ENCODE measurements around the gene ADK.
"Not testable (repeated sequence)": the region's sequence is repeated elsewhere in the genome, so short reads cannot be mapped to it uniquely, and the experiment has no call there.

Gene ADK

GRCh38 chr10:74300074-74300621, 149.1 kb downstream of the ADK start:
- DNase-seq (ENCODE audit: low read depth in 2 of 2) = not testable (repeated sequence)

DNA sequence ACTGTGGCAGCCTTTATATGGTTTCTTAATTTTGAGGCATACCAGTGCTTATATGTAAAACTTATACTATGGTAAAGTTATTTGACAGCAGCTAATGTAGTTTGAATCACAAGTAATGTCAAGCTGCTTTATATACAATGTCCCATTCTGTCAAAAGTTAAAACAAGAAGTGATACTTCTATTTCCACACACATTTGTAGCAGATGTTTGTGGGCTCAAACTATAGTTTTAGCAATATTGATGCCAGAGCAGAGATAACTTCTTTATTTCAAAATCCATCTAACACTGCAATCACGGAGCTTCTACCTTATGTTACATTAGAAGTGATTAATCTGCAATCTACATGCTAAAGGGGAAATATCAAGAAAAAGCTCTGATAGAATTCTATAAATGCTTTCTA, 149.6 kb downstream of the ADK start:
- no peak for DNase-seq (ENCODE audit: low read depth in 2 of 2)

- no peak for DNase-seq (ENCODE audit: low read depth in 2 of 2)
These were observed 154.7 kb downstream of the ADK start for GRCh38 chr10:74305730-74306129.

DNA sequence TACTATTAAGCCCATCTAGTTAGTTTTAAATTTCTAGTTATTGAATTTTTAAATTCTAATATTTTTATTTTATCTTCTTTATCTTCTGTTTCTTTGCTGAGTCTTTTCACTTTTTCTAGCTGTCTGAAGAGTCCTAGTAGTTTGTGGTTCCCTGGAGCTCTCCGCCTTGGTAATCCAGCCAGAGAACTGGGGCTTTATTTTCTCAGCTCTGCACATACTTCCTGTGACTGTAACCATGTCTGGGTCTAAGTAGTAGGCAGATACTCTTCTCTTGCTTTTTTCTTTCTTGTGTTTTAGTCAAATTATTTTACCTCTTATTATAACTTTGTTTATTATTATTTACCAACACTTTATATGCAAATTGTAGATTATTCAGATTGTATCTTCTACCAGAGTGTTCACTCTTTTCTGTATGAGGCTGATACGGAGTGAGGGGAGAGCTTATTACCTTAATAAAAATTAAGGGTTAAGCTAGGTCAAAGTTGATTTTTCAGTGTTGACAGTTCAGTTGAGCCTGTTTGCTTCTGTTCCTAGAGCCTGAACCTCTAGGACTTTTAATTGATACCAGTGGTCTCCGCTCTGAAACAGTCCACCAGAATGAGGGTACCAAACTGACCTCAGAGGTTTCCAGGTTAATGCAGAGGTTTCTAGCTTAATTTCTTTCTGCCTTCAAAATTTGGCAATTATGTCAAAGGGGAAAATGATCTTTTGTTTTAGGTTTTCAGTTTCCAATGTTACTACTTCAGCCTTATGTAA, 155.4 kb downstream of the ADK start:
- DNase-seq (ENCODE audit: low read depth in 2 of 2) = no peak

- DNase-seq (ENCODE audit: low read depth in 2 of 2) = no peak
These were observed 156.1 kb downstream of the ADK start for GRCh38 chr10:74307061-74307651.

GRCh38 chr10:74310652-74311257, 159.7 kb downstream of the ADK start:
- no peak for DNase-seq (ENCODE audit: low read depth in 2 of 2)

- DNase-seq (ENCODE audit: low read depth in 2 of 2) = no peak
These were observed 163.1 kb downstream of the ADK start for GRCh38 chr10:74314166-74314565.

DNA sequence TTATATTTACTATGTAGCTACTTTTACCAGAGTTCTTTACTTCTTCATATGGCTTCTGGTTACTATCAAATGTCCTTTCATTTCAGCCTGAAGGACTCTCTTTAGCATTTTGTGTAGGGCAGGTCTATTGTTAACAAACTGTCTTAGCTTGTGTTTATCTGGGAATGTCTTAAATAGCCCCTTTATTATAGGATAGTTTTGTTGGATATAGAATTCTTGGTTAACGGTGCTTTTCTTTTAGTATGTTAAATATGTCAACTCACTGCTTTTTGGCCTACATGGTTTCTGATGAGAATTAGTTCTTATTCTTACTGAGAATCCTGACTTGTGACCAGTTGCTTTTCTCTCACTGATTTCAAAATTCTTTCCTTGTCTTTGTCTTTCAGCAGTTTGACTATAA, 169.0 kb downstream of the ADK start:
- no peak for DNase-seq (ENCODE audit: low read depth in 2 of 2)

DNA sequence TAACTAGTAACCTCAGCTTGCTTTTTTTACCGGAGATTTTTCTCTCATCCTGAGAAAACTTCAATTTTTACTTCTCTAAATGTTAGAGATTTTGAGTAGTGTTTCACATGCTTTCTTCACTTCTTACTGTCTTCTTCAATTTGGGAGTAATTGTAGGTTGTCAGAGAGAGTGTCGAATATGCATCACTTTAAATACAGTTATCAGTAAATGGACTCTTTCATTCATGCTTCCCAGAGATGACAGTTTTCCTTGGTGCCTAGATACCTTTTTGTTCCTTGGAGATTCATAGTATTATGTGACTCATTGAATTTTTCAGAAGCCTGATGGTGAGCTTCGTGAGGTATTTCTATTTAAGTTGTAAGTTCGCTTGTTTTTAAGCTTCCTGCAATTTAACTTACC, 169.7 kb downstream of the ADK start:
- DNase-seq (ENCODE audit: low read depth in 2 of 2) = no peak

DNA sequence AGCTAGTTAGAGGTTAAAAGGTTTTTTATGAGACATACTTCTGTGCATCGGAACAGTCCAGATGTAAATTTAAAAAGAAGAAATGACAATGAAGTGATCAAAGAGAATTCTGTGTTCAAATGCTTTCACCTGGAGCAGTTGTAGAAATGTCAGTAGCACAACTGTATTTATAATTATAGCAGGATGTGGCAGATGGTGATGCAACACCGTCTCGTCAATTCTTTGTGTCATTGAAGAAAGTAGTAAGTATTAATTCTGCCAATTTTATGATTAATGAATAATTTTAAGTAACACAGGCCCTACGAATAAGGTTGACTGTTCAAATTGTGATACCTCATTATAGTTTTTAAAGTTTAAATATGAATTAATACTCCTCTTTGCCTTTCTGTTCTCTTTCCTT, 171.1 kb downstream of the ADK start:
- DNase-seq (ENCODE audit: low read depth in 2 of 2) = no peak

DNA sequence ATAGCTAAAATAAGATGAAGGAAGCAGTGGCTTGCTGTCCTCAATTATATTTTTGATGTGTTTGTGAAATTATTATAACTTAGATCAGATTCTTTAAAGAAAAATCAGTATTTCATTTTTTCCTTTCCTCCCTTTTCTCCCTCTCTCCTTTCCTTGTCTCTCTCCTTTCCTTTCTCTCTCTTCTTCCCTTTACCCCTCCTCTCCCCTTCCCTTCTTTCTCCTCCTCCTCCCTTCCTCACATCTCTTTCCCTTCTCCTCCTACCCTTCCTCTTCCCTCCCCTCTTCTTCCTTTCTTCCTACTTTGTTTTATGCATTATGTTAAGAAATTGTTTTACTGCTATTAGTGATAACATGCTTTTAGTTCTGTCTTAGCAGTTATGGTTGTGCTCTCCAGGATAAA, 171.5 kb downstream of the ADK start:
- DNase-seq (ENCODE audit: low read depth in 2 of 2) = no peak

DNA sequence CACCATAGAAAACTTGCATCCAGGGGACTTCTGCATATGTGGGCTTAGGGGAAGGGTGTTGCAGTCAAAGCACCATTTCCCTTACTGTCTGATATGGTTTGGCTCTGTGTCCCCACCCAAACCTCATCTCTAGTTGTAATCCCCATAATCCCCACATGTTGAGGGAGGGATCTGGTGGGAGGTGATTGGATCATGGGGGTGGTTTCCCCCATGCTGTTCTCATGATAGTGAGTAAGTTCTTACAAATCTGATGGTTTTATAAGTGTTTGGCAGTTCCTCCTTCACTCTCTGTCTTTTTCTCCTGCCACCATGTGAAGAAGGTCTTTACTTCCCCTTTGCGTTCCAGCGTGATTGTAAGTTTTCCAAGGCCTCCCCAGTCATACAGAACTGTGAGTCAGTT, 177.4 kb downstream of the ADK start:
- DNase-seq (ENCODE audit: low read depth in 2 of 2) = no peak

GRCh38 chr10:74329873-74330272, 178.9 kb downstream of the ADK start:
- DNase-seq (ENCODE audit: low read depth in 2 of 2) = no peak

DNA sequence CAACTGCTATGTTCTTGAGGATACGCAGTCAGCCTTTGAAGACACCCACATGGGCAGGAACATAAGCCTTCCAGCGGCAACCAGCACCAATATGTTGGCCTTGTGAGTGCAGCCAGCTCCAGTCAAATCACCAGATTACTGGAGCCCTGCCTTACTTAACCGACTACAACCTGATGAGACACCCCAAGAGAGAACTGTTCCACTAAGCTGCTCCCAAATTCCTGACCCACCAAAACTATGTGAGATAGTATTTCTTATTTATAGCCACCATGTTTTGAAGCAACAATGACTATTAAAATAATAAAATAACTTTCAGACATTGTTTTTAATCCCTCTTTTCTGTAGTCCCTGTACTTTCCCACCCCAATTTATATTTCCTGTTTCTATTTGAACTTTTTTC, 179.6 kb downstream of the ADK start:
- DNase-seq (ENCODE audit: low read depth in 2 of 2) = no peak

- DNase-seq (ENCODE audit: low read depth in 2 of 2) = no peak
These were observed 181.4 kb downstream of the ADK start for GRCh38 chr10:74332398-74332797.

DNA sequence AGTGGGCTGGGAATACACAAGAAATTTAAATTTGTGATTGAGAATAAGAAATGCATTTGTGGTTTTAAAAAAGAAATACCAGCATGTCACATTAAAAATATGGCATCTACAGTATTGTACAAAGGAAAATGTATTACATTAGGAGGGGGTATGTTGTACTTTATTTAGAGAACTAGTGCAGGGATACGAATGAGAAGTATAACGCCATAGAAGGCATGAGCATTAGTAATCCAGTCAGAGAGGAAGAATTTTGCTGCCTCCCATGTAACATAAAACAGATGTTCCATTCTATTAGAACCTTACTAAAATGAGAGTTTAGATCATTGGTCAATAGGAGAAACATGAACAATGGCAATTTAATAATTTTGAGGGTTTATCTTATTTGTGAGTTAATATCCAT, 182.2 kb downstream of the ADK start:
- DNase-seq (ENCODE audit: low read depth in 2 of 2) = no peak

GRCh38 chr10:74334221-74334620, 183.2 kb downstream of the ADK start:
- DNase-seq (ENCODE audit: low read depth in 2 of 2) = no peak

GRCh38 chr10:74335501-74335900, 184.5 kb downstream of the ADK start:
- DNase-seq (ENCODE audit: low read depth in 2 of 2) = no peak

- no peak for DNase-seq (ENCODE audit: low read depth in 2 of 2)
These were observed 186.5 kb downstream of the ADK start for GRCh38 chr10:74337330-74338016.

GRCh38 chr10:74342991-74343390, 192.0 kb downstream of the ADK start:
- DNase-seq (ENCODE audit: low read depth in 2 of 2) = no peak

GRCh38 chr10:74343804-74344203, 192.8 kb downstream of the ADK start:
- no peak for DNase-seq (ENCODE audit: low read depth in 2 of 2)

- no peak for DNase-seq (ENCODE audit: low read depth in 2 of 2)
These were observed 193.3 kb downstream of the ADK start for GRCh38 chr10:74344306-74344705.

Data from stimulated activated CD8-positive, alpha-beta memory T cell treated with anti-CD3 and anti-CD28 coated beads, Interleukin-15, amount 100 ng/mL, for 4 hours (primary cell).